GM12873 (cell line): ENCODE results near the gene LRRC4.

Experiments
- CTCF ChIP-seq: IDR thresholded peaks from 2 replicates; pipeline ENCODE4 v1.5.1; 2012; ENCODE audit warnings: low read depth, mild to moderate bottlenecking, moderate library complexity, low read length, control low read depth; ENCODE audit not compliant: insufficient read depth; ENCODE audit errors: missing control alignments

Gene LRRC4

GRCh38 chr7:128045766-128046165, 14.5 kb upstream of the LRRC4 start:
- no peak for TF ChIP-seq CTCF

GRCh38 chr7:128045158-128045557, 13.9 kb upstream of the LRRC4 start:
- TF ChIP-seq CTCF: no peak

- TF ChIP-seq CTCF: no peak
Observed at GRCh38 chr7:128044064-128044463, 12.8 kb upstream of the LRRC4 start.

GRCh38 chr7:128042012-128042411, 10.8 kb upstream of the LRRC4 start:
- no peak for TF ChIP-seq CTCF

- no peak for TF ChIP-seq CTCF
Observed at GRCh38 chr7:128041203-128041602, 10.0 kb upstream of the LRRC4 start.

- TF ChIP-seq CTCF: no peak
Observed at GRCh38 chr7:128040205-128040604, 9.0 kb upstream of the LRRC4 start.

GRCh38 chr7:128039544-128039953, 8.3 kb upstream of the LRRC4 start:
- TF ChIP-seq CTCF: no peak
